ENCODE results near the gene SHANK1.
A peak's percentile ranks its signal among the peaks of the same experiment; 100 is the strongest.

The SHANK1 gene

GRCh38 chr19:50711805-50712204 is 7.8 kb downstream of the SHANK1 start:
- no peak for DNase-seq (ENCODE audit: low spot score)

GRCh38 chr19:50711196-50711595 is 8.4 kb downstream of the SHANK1 start:
- no peak for DNase-seq (ENCODE audit: low spot score)

- DNase-seq (ENCODE audit: low spot score), result no peak
Observed at GRCh38 chr19:50710612-50711011, 9.0 kb downstream of the SHANK1 start.

GRCh38 chr19:50710094-50710493 is 9.5 kb downstream of the SHANK1 start:
- no peak for DNase-seq (ENCODE audit: low spot score)

GRCh38 chr19:50708179-50708879 is 11.3 kb downstream of the SHANK1 start:
- no peak for DNase-seq (ENCODE audit: low spot score)

GRCh38 chr19:50706387-50706786 is 13.2 kb downstream of the SHANK1 start:
- DNase-seq (ENCODE audit: low spot score), result no peak

GRCh38 chr19:50705422-50706019 is 14.1 kb downstream of the SHANK1 start:
- DNase-seq (ENCODE audit: low spot score), result peak; percentile 67

GRCh38 chr19:50703915-50704796 is 15.4 kb downstream of the SHANK1 start:
- peak; percentile 53 for DNase-seq (ENCODE audit: low spot score)

GRCh38 chr19:50702871-50703829 is 16.5 kb downstream of the SHANK1 start:
- DNase-seq (ENCODE audit: low spot score), result no peak

GRCh38 chr19:50702158-50702870 is 17.3 kb downstream of the SHANK1 start:
- no peak for DNase-seq (ENCODE audit: low spot score)

- DNase-seq (ENCODE audit: low spot score), result no peak
Observed at GRCh38 chr19:50701367-50701985, 18.1 kb downstream of the SHANK1 start.

GRCh38 chr19:50697414-50698124 is 22.0 kb downstream of the SHANK1 start:
- DNase-seq (ENCODE audit: low spot score), result no peak

- DNase-seq (ENCODE audit: low spot score), result no peak
Observed at GRCh38 chr19:50696094-50696483, 23.5 kb downstream of the SHANK1 start.

- DNase-seq (ENCODE audit: low spot score), result peak; percentile 95
Observed at GRCh38 chr19:50695251-50696093, 24.1 kb downstream of the SHANK1 start.

- peak; percentile 44 for DNase-seq (ENCODE audit: low spot score)
Observed at GRCh38 chr19:50694815-50695145, 24.8 kb downstream of the SHANK1 start.

- no peak for DNase-seq (ENCODE audit: low spot score)
Observed at GRCh38 chr19:50693064-50693975, 26.3 kb downstream of the SHANK1 start.

- DNase-seq (ENCODE audit: low spot score), result no peak
Observed at GRCh38 chr19:50690439-50690838, 29.2 kb downstream of the SHANK1 start.

GRCh38 chr19:50688766-50689165 is 30.8 kb downstream of the SHANK1 start:
- no peak for DNase-seq (ENCODE audit: low spot score)

Measured in iPS-NIHi11 (cell line).